HS-27A (cell line): Measurements from ENCODE around the gene ABCA9.
"Not testable (repeated sequence)": the region's sequence is repeated elsewhere in the genome, so short reads cannot be mapped to it uniquely, and the experiment has no call there.

Experiments
- DNase-seq: peaks from one replicate; pipeline ENCODE4 v3.0.0-alpha.2; 2012; ENCODE audit warnings: low read depth, missing footprints

ABCA9 gene

GRCh38 chr17:69042308-69042707 lies 18.4 kb downstream of the ABCA9 start:
- no peak for DNase-seq

GRCh38 chr17:69031839-69032238 lies 28.9 kb downstream of the ABCA9 start:
- DNase-seq: no peak

GRCh38 chr17:69030169-69030568 lies 30.6 kb downstream of the ABCA9 start:
- no peak for DNase-seq

- no peak for DNase-seq
Observed at GRCh38 chr17:69018687-69019086, 42.0 kb downstream of the ABCA9 start.

GRCh38 chr17:69018022-69018615 lies 42.6 kb downstream of the ABCA9 start:
- DNase-seq: no peak

- DNase-seq: no peak
Observed at GRCh38 chr17:69015631-69016030, 45.1 kb downstream of the ABCA9 start.

- DNase-seq: no peak
Observed at GRCh38 chr17:69012895-69013805, 47.6 kb downstream of the ABCA9 start.

- no peak for DNase-seq
Observed at GRCh38 chr17:69009930-69010329, 50.8 kb downstream of the ABCA9 start.

GRCh38 chr17:69004759-69005158 lies 56.0 kb downstream of the ABCA9 start:
- DNase-seq: not testable (repeated sequence)

GRCh38 chr17:68999743-69000142 lies 61.0 kb downstream of the ABCA9 start:
- not testable (repeated sequence) for DNase-seq

- no peak for DNase-seq
Observed at GRCh38 chr17:68993112-68993511, 67.6 kb downstream of the ABCA9 start.

- no peak for DNase-seq
Observed at GRCh38 chr17:68987966-68988365, 72.8 kb downstream of the ABCA9 start.

GRCh38 chr17:68981288-68981687 lies 79.4 kb downstream of the ABCA9 start:
- peak; percentile 76 for DNase-seq

- DNase-seq: no peak
Observed at GRCh38 chr17:68973098-68973846, 87.5 kb downstream of the ABCA9 start.

GRCh38 chr17:68972119-68972704 lies 88.5 kb downstream of the ABCA9 start:
- DNase-seq: no peak

GRCh38 chr17:68969101-68969500 lies 91.6 kb downstream of the ABCA9 start:
- no peak for DNase-seq

- no peak for DNase-seq
Observed at GRCh38 chr17:68963958-68964357, 96.8 kb downstream of the ABCA9 start.

GRCh38 chr17:68961214-68961882 lies 99.4 kb downstream of the ABCA9 start:
- DNase-seq: no peak

- DNase-seq: not testable (repeated sequence)
Observed at GRCh38 chr17:68959117-68959516, 101.6 kb downstream of the ABCA9 start.

GRCh38 chr17:68957944-68958343 lies 102.8 kb downstream of the ABCA9 start:
- no peak for DNase-seq

GRCh38 chr17:68955181-68955841 lies 105.4 kb downstream of the ABCA9 start, which contains the start of gene ABCA8:
TSS of gene ABCA8 (minus strand) at chr17:68955392. CDS start at chr17:68942034, 13,358 bp downstream.
- peak; percentile 20 for DNase-seq
